ENCODE measurements around the gene LAPTM5. TPM values are rescaled to one million over a fixed set of nuclear protein-coding genes. Genes with fewer than 3 reads are reported as not detected.
A peak's percentile ranks its signal among the peaks of the same experiment; 100 is the strongest.

Gene LAPTM5
- total RNA-seq, 1 donor from 2014 or later, result 3.1 TPM

DNA sequence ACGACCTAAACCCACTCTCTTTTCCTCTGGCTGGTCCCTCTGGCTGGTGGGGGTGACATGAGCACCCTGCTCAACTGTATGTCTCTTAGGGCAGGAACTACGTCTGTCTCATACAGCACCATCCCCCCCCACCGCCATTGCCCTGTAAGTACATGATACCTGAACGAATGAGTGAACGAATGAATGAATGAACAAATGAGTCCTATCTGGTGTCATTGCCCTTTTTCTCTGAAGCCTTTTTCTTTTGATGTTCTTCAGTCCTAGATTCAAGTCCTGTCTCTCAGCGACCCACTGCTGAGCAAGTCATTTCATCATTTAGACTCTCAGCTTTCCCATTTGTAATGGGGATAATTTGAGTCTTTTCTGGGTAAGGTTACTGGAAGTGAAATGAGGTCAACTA lies 45.0 kb downstream of the LAPTM5 start:
- peaks cover 3% of the 10 kb centered on the region for H3K27me3 ChIP-seq (ENCODE audit: control insufficient read depth, insufficient read depth, low read length)
- H3K36me3 ChIP-seq (ENCODE audit: control insufficient read depth, insufficient read depth, low read length), result no peaks in the 10 kb centered on the region
- DNase-seq (ENCODE audit: low read depth), result no peak
- TF ChIP-seq, protein P1, sequence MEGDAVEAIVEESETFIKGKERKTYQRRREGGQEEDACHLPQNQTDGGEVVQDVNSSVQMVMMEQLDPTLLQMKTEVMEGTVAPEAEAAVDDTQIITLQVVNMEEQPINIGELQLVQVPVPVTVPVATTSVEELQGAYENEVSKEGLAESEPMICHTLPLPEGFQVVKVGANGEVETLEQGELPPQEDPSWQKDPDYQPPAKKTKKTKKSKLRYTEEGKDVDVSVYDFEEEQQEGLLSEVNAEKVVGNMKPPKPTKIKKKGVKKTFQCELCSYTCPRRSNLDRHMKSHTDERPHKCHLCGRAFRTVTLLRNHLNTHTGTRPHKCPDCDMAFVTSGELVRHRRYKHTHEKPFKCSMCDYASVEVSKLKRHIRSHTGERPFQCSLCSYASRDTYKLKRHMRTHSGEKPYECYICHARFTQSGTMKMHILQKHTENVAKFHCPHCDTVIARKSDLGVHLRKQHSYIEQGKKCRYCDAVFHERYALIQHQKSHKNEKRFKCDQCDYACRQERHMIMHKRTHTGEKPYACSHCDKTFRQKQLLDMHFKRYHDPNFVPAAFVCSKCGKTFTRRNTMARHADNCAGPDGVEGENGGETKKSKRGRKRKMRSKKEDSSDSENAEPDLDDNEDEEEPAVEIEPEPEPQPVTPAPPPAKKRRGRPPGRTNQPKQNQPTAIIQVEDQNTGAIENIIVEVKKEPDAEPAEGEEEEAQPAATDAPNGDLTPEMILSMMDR (IDR thresholded peaks at IDR 0.05; ENCODE audit: insufficient read depth, low read length, poor library complexity, severe bottlenecking), result no peak
- H3K4me3 ChIP-seq (ENCODE audit: low read depth, low read length), result no peak overlapping the region

DNA sequence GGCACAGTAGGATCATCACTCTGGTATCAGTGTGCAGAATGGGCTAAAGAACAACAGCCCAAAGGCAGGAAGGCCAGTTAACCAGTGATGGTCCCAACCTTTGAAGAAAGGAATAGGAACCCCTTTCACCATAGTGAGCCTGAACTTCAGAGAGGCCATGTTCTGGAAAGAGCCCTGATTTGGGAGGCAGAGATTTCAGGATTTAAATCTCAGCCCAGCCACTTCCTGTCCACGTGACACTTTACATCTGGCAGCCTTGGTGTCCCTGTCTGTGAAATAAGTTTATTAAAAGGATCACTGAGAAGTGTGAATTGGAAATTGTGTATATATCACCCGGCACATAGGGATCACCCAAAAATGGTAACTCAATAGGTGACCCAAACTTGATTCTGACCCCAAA lies 47.2 kb downstream of the LAPTM5 start:
- Histone ChIP-seq H3K4me3 (ENCODE audit: low read depth, low read length) (no peak overlapping the region), H3K27me3 (ENCODE audit: control insufficient read depth, insufficient read depth, low read length) (peaks cover 3% of the 10 kb centered on the region), H3K36me3 (ENCODE audit: control insufficient read depth, insufficient read depth, low read length) (no peaks in the 10 kb centered on the region)
- TF ChIP-seq, protein P1 (IDR thresholded peaks at IDR 0.05; ENCODE audit: insufficient read depth, low read length, poor library complexity, severe bottlenecking), result no peak
- no peak for DNase-seq (ENCODE audit: low read depth)

DNA sequence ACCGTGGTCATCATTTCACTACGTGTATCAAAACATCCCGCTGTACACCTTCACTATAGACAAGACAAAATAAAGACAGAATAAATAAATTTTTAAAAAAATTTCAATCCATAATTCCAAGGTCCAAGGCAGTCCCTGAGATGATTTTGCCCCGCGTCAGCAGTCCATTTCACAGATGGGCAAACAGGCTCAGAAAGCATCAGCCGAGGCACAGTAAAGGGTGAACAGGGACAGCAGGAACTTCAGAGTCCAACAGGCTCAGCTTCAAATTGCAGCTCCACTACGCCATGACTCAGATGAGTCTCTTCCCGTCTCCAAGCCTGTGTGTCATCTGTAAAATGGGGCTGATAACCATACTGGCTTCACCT lies 49.2 kb downstream of the LAPTM5 start:
- H3K36me3 ChIP-seq (ENCODE audit: control insufficient read depth, insufficient read depth, low read length), result no peaks in the 10 kb centered on the region
- H3K4me3 ChIP-seq (ENCODE audit: low read depth, low read length), result no peak overlapping the region
- TF ChIP-seq, protein P1 (IDR thresholded peaks at IDR 0.05; ENCODE audit: insufficient read depth, low read length, poor library complexity, severe bottlenecking), result no peak
- DNase-seq (ENCODE audit: low read depth), result no peak
- peaks cover 3% of the 10 kb centered on the region for H3K27me3 ChIP-seq (ENCODE audit: control insufficient read depth, insufficient read depth, low read length)

DNA sequence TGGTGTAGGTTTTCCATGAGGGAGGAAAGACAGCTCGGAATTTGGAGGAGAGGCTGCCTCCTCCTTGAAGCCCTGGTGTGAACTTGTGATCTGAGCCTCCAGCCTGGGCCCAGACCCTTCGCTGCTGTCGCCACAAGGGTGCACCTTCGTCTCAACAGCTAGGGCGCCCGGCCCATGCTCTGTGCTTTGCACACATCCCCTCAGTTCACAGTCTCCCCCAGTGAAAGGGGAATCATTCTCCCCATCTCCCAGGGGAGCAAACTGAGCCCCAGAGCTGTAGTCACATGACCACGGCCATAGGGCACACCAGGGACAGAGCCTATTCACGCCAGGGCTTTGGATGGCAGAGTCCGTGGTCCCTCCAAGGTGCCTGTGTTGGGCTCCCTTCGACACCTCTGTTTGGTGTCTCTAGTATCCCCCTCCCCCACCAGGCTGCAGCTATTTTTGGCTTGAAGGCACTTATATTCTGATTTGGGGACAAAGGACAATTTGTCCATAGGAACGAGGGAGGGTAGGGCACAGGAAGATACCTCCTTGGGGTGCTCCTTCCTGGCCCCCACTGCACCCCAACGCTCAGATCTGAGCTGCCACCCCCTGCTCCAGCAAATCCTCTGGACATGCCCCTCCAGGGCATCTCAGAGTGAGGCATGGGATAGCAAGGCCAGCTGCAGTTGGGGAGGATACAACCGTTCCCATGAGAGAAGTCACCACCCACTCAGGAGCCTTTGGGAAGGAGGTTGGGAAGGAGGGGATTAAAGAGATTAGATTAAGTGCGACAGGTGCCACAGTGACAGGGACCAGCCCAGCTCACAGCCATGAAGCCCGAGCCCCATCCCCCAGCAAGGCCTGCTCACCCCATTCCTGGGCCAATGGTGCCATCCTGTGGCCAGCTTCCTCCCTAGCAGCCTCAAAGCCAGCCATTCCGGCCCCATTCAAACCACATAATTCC lies 49.9 kb downstream of the LAPTM5 start:
- TF ChIP-seq, protein P1 (IDR thresholded peaks at IDR 0.05; ENCODE audit: insufficient read depth, low read length, poor library complexity, severe bottlenecking), result peak; percentile 90
- DNase-seq (ENCODE audit: low read depth), result no peak
- Histone ChIP-seq H3K27me3 (ENCODE audit: control insufficient read depth, insufficient read depth, low read length) (peaks cover 3% of the 10 kb centered on the region), H3K4me3 (ENCODE audit: low read depth, low read length) (no peak overlapping the region), H3K36me3 (ENCODE audit: control insufficient read depth, insufficient read depth, low read length) (no peaks in the 10 kb centered on the region)

DNA sequence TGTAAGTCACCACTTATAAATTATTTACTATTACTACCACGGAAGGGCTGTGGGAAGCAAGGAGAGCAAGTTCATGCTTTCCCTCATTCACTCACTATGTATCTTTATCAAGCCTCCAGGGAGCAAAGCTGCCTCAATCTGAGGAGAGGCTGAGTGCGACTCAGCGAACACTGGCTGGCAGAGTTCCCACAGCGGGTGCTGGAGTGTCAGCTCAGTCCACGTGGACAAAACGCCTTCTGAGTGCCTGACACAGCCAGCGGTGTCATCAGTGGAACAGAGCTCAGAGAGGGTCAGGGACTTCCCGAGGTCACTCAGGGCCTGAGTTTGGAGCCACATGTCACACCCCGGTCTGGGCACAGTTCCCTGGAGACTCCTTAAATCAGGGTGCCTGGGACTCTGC lies 51.0 kb downstream of the LAPTM5 start:
- Histone ChIP-seq H3K36me3 (ENCODE audit: control insufficient read depth, insufficient read depth, low read length) (no peaks in the 10 kb centered on the region), H3K27me3 (ENCODE audit: control insufficient read depth, insufficient read depth, low read length) (no peaks in the 10 kb centered on the region), H3K4me3 (ENCODE audit: low read depth, low read length) (no peak overlapping the region)
- no peak for DNase-seq (ENCODE audit: low read depth)
- TF ChIP-seq, protein P1 (IDR thresholded peaks at IDR 0.05; ENCODE audit: insufficient read depth, low read length, poor library complexity, severe bottlenecking), result no peak

All from kidney epithelial cell (primary cell).